Anterior cingulate cortex (tissue), 58 donors: ENCODE results near the gene SRPK3.
"Not testable (repeated sequence)": the region's sequence is repeated elsewhere in the genome, so short reads cannot be mapped to it uniquely, and the experiment has no call there.

Source experiments
- DNase-seq, 58 donors: peaks; one replicate each; lab custom pipeline; 2025; lab: John Stamatoyannopoulos, UW

SRPK3 gene

DNA sequence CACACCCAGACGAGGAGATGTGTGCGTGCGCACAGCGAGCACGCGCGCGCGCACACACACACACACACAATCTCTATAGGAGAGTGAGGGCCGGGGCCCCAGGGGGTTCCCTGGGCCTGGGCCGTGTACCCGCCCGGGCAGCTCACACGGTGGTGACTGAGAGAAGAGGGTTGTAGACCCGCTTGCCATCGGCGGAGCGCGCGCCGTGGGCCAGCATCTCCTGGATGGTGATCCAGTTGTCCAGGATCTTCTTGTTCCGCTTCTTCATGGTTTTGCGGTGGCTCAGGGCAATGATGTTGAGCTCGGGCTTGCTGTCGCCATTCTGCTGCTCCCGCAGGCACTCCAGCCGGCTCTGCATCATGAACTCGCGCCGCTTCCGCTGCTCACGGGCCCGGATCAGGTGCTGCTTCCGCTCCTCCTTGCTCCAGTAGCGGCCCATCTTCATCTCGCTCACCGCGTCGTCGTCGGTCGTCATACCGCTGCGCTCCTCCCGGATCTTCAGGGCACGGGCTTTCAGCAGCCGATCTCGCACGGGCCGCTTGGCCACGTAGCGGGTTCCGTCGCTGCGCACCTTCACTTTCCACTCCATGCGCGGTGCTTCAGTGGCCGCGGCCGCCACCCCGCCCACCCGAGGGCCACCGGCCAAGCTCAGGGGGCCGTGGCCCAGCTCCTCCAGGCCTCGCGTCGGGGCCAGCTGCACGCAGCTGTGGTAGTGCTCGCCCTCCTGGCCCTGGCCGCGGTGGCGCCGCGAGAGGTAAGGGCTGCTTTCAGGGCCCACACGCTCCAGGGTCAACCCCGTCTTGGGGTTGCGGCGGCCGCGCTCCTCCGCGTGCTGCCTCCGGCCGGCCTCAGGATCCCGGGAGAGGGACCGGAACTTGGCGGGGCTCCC, 22.6 kb downstream of the SRPK3 start:
- no peak for DNase-seq

GRCh38 chrX:153804100-153804595, 23.3 kb downstream of the SRPK3 start:
- no peak for DNase-seq

DNA sequence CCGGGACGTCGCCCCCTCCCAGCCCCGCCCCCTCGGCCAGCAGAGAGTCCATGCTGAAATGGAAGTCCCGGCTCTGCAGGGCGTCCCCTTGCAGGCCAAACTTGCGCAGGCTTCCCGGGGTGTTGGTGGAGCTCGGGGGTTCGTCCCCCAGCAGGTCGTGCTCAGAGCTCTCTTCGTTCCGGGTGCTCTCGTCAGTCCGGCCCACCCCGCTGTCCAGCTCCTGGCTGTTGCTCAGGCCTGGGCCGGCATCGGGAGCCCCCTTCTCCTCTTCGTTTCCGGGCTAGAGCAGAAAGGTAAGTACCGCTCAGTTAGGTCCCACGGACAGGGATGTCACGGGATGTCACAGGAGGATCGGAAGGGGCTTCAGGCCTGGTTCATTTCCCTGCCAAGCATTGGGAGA, 23.8 kb downstream of the SRPK3 start:
- DNase-seq, result no peak

DNA sequence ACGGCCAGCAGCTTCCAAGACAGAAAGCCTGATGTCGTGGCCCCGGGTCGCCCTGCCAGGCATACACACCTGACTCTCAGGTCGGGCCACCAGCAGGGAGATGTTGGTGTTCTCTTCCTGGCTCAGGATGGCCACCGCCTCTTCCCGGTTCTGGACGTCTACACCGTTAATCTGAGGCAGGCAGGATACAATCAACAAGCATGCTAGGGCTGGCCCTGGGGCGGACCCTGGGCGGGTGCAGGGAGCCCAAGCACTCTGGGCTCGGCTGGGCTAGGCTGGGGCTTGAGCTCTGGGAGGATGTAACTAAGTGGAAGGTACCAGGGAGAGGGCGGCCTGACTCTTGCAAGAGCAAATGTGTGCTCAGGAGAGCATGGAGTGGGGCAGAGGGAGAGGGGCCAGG, 24.6 kb downstream of the SRPK3 start:
- no peak for DNase-seq

DNA sequence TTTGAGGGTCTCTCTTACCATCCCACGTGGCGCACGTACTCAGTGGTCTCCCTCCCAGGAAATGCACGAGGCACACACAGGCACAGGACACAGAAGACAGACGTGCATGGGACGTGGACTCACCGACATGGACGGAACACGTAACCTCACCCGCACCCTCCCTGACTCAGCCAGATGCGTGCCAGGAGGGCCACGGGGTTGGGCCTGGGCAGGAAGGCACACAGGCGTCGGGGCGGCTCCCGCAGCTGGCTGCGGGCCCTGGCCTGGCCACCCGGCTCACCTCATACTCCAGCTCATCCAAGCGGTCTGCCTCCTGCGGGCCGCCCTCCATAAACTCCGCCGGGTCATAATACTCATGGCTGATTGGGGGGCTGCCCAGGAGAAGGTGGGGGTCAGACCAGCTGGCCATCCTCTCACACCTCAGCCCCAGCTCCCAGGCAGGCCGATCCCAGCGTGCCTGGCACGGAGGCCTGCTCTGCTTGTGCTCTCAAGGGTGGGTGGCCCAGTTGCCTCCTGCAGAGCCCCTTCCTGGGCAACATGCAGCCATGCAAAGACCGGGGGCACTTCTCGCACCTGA, 26.2 kb downstream of the SRPK3 start:
- DNase-seq, result no peak

- no peak for DNase-seq
Measured at GRCh38 chrX:153807976-153808375, 27.1 kb downstream of the SRPK3 start.

GRCh38 chrX:153812220-153812619, 31.4 kb downstream of the SRPK3 start:
- DNase-seq, result peak in 1 of 58 donors; percentile 17

GRCh38 chrX:153813161-153813560, 32.3 kb downstream of the SRPK3 start:
- no peak for DNase-seq

DNA sequence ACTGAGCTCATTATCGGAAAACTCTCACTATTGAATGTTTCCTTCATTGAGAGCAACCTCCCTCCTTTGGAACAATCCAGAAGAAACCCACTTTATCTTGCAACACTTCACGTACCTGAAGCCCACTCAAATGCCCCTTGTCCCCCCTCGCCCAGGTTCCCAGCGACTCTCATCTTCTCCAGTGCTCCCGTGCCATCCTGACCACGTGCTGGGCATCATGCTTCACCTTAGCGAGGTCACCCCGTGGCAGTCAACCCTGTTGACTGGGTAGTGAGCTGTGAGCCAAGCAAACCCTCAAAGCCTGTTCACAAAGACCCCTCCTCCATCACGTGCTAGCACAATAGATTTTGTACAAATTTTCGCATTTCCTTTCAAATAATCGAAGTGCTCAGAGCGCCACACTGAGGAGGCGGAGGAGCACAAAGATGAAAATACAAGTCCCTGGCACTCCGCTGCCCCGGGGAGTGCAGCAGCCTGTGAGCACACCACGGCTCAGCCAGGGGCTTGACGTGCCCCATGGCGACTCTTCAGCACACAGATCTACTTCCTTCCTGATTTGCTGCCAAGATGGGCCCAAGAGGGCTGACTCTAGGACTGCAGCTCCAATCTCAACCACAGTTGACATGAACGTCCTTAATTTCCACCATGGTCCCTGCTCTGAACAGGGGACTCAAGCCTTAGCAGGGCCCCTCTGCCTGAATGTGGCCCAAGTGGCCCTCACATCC, 33.9 kb downstream of the SRPK3 start:
- no peak for DNase-seq

DNA sequence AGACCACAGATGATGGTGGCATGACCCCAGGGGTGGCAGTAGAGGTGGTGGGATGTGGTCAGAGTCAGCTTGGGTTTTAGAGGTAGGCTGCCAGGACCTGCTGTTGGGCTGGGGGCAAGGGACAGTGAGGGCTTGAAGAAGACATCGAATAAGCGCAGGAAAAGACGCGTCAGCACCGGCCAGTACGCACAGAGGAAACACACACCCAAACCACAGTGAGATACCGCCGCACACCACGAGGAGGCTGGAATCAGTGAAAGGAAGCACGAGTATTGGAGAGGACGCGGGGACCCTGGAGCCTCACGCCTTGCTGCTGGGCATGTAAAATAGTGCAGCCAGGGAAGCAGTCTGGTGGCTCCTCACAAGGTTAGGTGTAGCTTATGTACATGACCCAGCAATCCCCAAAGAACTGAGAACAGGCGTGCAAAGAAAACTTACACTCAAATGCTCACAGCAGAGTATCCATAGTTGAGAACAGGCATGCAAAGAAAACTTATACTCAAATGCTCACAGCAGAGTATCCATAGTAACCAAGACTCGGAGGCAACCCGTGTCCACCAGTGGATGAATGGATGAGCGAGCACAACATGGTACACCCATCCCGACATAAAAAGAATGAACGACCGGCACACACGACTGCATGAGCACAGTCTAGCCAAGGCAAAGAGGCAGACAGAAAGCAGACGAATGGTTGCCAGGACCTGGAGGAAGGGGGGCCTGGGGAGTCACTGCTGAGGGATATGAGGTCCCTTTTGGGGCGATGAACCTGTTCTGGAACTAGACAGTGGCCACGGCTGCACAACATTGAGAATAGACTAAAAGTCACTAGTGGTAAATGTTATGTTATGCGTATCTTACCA, 36.2 kb downstream of the SRPK3 start:
- DNase-seq, result no peak

DNA sequence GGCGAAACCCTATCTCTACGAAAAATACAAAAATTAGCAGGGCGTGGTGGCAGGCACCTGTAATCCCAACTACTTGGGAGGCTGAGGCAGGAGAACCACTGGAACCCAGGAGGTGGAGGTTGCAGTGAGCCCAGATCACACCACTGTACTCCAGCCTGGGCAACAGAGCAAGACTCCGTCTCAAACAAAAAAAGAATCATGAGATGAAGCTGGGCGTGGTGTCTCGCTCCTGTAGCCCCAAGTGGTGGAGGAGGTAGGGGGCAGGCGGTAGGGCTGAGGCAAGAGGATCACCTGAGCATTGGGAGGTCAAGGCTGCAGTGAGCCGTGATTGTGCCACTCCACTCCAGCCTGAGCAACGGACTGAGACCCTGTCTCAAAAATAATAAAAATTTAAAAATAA, 37.2 kb downstream of the SRPK3 start:
- DNase-seq, result not testable (repeated sequence)

DNA sequence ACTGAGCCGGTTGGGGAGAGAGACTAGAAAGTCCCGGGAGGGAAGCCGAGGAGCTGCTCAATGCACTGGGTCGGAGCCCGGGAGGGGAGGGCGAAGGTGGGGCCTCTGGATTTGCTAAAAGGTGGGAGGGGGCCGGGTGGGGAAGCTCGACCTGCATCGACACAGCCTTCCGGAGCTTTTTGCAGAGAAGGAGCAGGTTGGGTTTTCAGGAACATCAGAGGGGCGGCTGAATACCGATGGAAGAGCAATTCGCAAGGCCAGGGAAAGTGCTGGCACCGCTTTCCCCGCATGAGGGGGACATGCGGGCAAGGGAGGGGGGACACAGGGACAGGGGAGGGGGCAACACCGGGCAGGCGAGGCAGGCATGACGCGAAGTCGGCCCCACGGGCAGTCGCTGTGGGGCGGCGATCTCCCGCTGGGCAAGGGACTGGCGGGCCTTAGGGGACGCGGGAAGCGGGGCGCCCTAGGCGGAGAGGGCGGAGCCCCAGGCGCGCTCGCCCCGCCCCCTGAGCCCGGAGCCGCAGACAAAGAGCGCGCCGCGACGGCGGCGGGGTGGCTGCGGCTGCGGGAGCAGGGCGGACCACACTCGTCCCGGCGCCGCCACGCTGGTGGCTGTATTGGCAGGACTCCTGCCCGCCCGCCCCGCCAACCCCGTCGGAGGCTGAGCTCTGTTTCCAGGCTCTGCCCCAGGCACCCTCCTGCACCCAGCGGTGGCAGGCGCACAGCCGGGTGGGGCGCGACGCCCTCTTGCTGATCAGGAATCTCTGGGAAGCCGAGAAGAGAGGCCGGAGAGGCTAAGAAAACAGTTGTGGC, 37.9 kb downstream of the SRPK3 start:
- DNase-seq, result peak in 4 of 58 donors; percentile 9 to 38 (median 25)

GRCh38 chrX:153819384-153820040, 38.7 kb downstream of the SRPK3 start:
- no peak for DNase-seq

DNA sequence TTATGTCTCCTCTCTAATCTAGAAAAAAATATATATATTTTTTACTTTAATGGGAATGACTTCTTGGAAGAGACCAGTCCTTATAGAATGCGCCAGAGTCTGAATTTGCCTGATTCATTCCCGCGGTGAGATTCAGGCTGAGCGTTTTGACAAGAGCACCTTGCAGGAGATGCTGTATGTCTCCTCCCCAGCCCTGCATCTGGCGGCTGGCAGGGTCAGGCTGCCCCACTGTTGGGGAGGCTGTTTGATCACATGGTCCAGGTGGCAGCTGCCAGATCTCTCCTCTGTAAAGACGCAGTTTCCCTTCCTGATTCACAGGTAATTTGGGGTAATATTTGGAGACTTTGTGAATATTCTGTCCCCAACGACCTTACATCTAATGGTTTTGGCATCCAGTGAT, 39.8 kb downstream of the SRPK3 start:
- DNase-seq, result no peak

DNA sequence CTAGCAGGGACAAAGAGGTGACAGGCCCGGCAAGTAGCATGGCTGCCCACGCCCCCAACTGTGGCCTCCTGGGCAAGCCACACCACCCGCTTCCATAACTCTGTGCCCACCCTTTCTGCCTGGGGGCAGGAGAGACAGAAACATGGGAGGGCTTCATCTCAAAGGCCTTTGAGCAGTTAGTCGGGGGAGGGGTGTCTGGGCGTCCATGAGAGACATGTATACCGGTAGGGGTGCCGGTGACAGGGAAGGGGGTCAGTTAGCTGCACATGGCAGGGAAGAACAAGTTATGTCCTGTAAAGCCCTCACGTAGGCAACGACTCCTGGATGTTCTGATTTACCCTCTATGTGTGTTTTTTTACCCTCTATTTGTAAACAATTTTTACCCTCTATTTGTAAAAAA, 40.2 kb downstream of the SRPK3 start:
- DNase-seq, result no peak

DNA sequence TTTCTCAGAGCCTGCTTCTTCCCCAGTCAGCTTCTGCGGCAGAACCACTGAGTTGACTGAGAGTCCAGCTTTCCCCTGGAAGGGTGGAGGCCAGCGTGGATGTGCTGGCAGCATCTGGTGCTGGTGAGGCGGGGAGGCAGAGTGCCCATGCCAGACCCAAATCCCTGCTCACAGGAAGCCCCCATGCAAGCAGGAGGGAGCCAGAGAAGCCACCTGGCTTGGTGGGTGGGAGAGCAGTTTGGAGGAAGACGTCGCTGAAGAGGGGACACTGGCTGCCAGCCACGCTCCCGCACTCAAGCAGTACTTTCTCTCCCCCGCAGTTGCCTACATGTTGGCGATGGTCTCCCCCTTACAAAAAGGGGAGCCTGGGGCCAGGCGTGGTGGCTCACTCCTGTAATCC, 43.5 kb downstream of the SRPK3 start:
- DNase-seq, result no peak

- DNase-seq, result no peak
Measured at GRCh38 chrX:153825042-153825441, 44.2 kb downstream of the SRPK3 start.

DNA sequence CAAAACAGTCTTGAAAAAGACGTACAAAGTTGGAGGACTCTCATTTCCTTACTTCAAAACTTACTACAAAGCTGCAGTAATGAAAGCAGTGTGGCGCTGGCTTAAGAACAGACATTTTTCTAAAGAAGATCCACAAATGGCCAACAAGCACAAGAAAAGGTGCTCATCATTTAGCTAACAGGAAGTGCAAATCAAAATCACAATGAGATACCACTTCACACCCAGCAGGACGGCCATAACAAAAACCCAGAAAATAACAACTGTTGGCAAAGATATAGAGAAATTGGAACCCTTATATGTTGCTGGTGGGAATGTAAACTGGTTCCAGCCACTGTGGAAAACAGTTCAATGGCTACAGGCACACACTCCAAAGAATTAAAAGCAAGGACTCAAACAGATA, 46.2 kb downstream of the SRPK3 start:
- DNase-seq, result no peak

DNA sequence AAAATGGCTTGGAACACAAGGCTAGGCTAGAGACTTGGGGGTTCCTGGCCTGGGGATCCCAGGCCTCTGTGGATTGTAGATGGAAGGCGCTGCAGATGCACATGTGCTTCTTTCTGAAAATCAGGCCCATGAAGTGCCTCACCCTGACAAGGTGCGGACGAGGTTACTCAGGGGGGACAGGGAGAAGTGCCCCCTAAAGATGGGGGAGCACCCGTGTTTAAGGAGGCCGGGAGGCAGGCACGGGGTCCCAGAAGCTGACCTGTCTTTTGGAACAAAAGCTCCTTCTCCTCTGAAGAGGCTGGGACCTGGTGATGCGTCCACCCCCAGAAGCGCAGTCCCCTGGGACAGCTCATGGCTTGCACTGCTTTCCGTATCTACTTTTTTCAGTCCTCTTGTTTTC, 47.1 kb downstream of the SRPK3 start:
- DNase-seq, result no peak
